GM12891 (cell line): ENCODE results near the gene CELA3B.

Source experiments
- DNase-seq: peaks from one replicate; pipeline ENCODE4 v3.0.0; 2011; ENCODE audit warnings: low spot score; ENCODE audit not compliant: insufficient read length
- FAIRE-seq: peaks from 2 replicates; lab custom pipeline; 2011; peaks lifted over from hg19 to GRCh38; lab: Jason Lieb, UNC
- PAX5 ChIP-seq: IDR thresholded peaks from 2 replicates; pipeline ENCODE4 v1.6.1; 2011; ENCODE audit warnings: low read length, moderate library complexity, mild to moderate bottlenecking; ENCODE audit not compliant: insufficient read depth, severe bottlenecking
- POLR2A ChIP-seq: IDR thresholded peaks from 2 replicates; pipeline ENCODE4 v1.6.1; 2011; ENCODE audit warnings: low read depth, low read length, control low read depth
- POLR2AphosphoS5 ChIP-seq: IDR thresholded peaks from 2 replicates; pipeline ENCODE4 v1.6.1; 2011; ENCODE audit warnings: low read depth, low read length, control low read depth
- POU2F2 ChIP-seq: IDR thresholded peaks from 2 replicates; pipeline ENCODE4 v1.6.1; 2011; ENCODE audit warnings: low read depth, mild to moderate bottlenecking, control low read depth, low read length, moderate library complexity
- SPI1 ChIP-seq: IDR thresholded peaks from 2 replicates; pipeline ENCODE4 v1.6.1; 2011; ENCODE audit warnings: low read depth, low read length, control low read depth
- TAF1 ChIP-seq: IDR thresholded peaks from 2 replicates; pipeline ENCODE4 v1.6.1; 2011; ENCODE audit warnings: low read depth, low read length, control low read depth

Gene CELA3B

GRCh38 chr1:22037520-22037919 is 60.7 kb downstream of the CELA3B start:
- no peak for DNase-seq
- FAIRE-seq: no peak
- no peak for TF ChIP-seq POLR2AphosphoS5
- no peak for TF ChIP-seq SPI1
- no peak for TF ChIP-seq POU2F2
- no peak for TF ChIP-seq TAF1
- no peak for TF ChIP-seq POLR2A
- TF ChIP-seq PAX5: no peak

- FAIRE-seq (no peak), DNase-seq (no peak)
- TF ChIP-seq PAX5 (no peak), POLR2AphosphoS5 (no peak), POU2F2 (no peak), POLR2A (no peak), TAF1 (no peak), SPI1 (no peak)
Observed at GRCh38 chr1:22038036-22038435, 61.2 kb downstream of the CELA3B start.
